Stimulated activated CD8-positive, alpha-beta memory T cell treated with anti-CD3 and anti-CD28 coated beads, Interleukin-12 subunit alpha, Interleukin-12 subunit beta, amount 100 ng/mL, for 24 hours (primary cell): ENCODE results near the gene CALHM5.
A peak's percentile ranks its signal among the peaks of the same experiment; 100 is the strongest.

Source experiments
- DNase-seq: peaks from one replicate; pipeline ENCODE4 v3.0.0-alpha.2; 2020; ENCODE audit errors: extremely low read depth

CALHM5 gene

DNA sequence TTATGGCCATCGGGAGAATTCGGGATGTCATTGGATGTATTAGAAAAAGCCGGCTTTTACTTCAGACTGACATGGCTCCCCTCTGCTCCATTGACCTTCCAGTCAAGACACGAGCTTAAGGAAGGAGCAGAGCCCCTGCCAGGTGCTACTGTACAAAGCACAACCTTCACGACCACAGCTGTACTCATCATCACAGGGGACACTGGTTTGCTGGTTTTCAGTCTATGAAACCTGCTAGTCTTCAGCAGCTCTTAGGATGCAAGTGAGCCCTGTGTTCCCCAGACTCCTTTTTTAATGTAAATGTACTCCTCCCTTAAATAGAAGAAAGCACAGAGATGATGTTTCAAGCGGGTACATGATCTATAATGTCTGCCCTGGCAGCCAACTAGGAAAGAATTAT is 35.9 kb downstream of the CALHM5 start:
- no peak for DNase-seq

DNA sequence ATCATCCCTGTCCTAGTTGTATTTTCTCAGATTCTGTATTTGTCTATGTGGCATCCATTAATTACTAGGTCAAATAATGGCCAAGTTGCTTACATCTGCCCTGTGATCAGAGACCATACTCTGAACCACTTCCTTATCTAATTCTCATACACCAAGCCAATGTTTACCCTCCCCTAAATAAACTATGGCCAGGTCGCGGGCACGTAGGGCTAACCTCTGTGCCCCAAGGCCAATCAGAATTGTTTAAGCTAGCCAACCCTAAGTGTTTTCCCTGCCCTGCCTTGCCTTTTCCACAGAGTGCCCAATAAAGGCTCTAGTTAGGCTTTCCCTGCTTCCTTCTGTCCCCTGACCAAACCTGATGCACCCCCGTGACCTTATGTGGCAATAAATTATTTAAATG is 39.4 kb downstream of the CALHM5 start:
- DNase-seq, result no peak

DNA sequence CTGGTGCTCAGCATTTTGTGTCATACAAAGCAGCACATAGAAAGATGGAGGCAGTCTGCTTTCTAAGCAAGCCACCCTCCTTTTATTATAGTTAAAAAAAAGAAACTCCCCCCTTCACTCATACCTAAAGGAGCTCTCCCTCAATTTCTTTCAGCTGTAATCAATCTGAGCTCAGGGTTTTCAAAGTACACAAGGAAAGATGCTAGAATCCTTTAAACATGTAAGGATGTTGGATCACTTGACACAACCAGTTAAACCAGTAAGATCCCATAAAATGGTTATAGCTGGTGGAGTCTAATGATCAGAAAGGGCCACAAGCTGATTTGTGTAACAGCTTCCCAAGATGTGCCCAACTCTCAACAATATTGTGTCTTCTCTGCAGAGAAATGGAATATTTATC is 42.0 kb downstream of the CALHM5 start, which contains the start of gene CALHM4:
Gene CALHM4, plus strand, starts transcription at position 301 of the 400 bp plus-strand sequence. Its CDS starts 43 bp downstream, at position 344.
- DNase-seq, result no peak

DNA sequence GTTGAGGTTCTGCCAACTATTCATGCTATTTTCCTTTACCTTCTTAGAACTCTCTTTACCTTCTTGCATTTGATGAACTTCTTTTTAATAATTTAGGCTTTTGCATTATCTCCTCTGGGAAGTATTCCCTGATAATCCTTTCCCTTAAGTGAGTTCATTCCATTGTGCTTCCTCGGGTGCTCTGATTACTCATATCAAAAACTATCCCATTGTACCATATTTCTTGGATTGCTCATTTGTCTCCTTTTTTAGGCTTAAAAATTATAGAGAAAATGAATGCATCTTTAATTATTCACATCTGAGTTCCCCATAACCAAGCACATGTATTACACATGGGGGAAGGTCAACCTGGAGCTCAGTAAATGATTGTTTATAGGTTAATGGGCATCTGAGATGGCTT is 44.6 kb downstream of the CALHM5 start:
- no peak for DNase-seq

DNA sequence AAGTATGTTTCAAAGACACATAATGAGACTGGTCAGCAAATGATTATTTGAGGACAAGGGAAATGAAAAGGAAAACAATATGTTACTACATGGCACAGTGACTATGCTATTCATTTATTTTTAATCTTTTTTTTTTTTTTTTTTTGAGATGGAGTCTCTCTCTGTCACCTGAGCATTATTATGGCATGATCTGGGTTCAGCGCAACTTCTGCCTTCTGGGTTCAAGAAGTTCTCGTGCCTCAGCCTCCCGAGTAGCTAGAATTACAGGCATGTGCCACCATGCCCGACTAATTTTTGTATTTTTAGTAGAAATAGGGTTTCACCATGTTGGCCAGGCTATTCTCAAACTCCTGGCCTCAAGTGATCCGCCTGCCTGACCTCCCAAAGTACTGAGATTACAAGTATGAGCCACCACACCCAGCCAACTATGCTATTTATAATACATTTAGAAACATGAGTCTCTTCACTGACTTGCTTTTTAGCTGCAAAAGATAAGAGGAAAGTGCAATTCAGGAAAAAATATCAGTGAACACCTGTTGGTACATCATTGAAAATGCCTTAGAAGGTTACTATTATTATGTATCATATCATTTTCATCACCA is 45.5 kb downstream of the CALHM5 start:
- DNase-seq, result no peak

DNA sequence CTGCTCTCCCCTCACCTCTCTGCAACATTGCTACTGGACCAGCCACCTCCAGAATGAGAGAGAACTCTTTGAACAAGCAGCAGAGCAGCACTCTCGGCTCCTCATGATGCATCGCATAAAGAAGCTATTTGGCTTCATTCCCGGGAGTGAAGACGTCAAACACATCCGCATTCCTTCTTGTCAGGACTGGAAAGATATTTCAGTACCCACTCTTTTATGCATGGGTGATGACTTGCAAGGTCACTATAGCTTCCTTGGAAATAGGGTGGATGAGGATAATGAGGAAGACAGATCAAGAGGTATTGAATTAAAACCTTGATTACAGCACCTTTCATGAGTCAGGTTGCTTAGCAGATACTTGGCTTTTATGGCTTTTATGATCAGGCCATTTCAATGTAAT is 46.5 kb downstream of the CALHM5 start:
- no peak for DNase-seq

DNA sequence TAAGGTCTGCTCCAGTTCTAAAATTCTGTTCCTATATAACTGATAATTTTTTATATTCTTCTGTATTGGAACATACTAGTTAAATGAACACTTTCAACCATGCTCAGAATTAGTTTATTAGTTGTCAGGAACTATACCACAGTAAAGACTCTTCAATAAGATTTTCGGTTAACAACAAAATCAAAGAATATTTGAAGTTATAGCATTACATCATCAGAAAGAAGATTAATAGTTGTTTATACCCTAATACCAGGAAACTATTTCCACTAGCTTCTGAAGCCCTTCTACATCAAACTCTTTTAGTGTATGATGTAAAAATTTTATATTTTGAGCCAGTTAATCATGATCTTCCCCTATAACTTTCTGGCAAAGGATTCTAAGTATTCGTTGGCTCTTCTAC is 48.7 kb downstream of the CALHM5 start:
- no peak for DNase-seq

DNA sequence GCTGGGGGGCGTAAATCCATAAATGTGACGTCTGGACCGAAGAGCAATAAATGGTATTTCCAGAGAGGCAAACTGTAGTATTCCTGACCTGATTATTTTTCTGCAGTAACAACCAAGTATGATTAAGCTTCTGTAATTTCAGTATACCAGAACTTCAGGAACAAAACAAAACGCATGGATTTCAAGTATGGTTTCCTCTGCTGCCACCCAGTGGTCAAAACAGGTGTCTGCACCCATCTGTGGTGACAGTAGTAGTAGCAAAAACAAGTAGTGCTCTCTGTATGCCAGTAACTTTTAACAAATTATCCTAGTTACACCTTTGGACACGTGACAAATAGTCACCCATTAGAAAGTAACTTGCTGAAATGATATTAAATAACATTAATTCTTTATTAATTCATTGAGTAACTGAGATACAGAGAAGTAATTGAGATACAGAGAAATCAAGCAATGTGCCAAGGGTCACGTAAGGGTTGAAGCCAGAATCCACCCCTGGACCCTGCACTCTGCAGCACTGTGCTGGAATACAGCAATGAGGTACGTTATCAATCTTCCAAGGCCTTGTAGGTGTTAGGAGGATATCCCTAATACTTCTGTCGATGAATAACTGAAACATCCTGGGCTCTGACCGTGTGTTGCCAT is 50.1 kb downstream of the CALHM5 start:
- peak; percentile 20 for DNase-seq

DNA sequence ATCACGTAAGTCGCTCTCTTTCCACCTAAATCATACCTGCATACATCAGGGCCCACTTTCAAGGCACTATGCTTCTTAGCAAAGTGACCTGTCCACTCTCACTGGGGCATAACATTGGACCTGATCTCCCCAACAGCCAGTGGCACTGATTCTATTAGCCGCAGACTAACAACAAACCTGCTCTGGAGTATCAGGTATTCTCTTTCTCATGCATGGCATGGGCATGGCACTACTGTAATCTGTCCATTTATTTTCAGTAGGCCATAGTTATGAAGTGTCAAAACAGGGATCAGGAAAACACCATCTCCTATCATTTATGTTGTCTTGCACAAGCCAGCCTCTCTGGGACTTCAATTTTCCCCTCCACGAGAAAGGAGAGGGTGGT is 50.6 kb downstream of the CALHM5 start:
- no peak for DNase-seq

DNA sequence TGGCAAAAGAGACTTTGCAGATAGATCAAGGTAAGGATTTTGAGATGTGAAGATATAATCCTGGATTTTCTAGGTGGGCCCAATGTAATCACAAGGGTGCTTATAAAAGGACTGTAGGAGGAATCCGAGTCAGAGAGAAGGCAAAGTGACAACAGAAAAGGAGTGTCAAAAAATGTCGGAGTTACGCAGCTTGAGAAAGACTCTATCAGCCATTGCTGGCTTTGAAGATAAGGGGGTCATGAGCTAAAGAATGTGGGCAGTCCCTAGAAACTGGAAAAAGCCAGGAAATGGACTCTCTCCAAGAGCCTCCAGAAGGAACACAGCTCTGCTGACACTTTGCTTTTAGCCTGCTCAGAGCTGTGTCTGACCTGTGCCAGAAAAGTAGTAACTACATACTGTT is 51.2 kb downstream of the CALHM5 start:
- DNase-seq, result no peak

DNA sequence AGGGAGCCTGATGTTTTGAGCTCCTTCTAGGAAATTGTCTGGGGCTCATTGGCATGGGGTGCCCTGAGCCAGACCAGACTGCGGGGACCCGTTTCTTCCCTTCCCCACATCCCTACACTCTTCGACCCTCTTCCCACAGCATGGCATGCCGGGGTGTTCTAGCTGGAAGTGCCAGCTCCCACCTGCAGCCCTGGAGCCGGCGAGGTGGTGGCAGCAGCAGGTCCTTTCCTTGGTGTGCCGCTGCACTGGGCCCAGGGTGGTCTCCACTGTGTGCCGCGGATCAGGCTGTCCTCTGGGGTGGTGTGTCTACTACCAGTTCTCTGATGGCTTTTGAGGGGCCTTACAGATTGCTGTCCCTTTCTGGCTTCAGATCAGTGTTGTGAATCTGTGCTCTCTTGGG is 52.4 kb downstream of the CALHM5 start:
- no peak for DNase-seq

DNA sequence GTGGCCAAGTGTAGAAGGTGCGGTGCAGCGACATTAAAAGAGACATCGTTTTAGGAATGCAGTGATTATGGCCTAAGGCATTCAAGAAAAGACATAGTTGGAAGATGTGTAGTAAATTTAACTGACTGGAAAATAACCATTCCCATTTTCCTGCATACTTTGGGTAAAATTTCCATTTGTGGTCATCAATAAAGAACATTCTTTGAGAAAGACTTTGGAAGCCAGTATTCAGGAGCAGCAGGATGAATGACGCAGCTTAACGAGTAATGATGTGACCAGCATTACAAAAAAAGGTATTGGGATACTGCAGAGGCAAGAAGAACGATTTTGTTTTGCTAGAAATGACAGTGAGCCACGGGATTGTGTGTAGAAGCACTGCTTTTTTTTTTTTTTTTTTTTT is 52.9 kb downstream of the CALHM5 start:
- no peak for DNase-seq

DNA sequence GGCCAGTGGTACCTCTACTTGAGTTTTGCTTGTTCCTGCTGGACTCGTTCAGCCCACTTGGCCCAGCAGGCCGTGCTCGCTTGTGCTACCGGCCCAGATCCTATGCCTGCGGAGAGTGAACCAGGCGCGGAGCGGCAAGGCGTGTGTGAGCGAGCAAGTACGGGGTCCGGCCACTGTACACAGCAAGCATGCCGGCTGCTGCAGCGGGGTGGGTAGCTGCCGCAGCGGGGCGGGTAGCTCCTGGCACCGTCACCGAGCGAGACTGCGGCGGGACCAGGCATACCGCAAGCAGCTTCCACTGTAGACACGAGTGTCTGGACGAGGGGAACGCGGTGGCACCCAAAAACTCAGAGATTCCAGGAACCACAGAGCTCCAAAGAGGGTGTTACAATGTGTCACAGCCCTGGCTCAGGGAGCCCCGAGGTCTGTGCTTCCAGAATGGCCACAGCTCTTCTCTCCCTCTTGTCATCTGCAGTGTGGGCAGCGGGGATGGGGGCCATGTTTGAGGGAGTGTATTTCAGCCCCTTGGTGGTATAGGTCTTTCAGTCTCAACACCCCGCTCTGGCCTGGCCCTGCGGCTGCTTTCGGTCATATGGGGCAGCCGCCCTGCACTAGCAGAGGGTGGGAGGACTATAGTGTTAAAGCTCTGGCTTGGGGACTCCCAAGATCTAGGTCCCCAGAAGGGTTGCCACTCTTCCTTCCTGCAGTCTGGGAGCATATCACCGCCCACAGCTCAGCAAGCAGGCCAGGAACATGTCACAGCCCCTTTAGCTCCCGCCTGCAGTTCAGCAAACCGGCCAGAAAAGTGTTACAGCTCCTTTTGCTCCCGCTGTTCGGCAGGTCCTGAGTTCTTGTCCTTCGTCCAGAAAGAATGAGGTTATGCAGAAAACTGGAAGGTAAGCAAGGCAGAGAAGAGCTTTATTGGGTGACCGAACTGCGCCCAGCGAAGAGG is 53.8 kb downstream of the CALHM5 start:
- no peak for DNase-seq

DNA sequence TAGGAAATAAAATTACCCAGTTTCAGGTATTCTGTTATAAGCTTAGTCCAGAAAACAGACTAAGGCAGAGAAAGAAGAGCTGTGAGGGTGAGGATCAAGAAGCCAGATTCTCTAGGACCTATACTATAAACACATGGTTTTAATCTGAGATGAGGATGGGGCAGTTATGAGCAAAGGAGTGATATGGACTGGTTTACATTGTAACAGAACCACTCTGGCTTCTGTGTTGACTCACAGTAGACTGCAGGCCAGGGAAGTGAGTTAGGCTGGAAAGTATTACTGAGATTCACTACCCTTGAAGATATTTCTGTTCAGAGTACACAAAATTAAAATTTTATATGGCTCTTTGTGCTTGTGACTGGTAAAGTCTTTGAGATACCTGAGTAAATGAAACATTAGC is 56.7 kb downstream of the CALHM5 start:
- DNase-seq, result no peak

DNA sequence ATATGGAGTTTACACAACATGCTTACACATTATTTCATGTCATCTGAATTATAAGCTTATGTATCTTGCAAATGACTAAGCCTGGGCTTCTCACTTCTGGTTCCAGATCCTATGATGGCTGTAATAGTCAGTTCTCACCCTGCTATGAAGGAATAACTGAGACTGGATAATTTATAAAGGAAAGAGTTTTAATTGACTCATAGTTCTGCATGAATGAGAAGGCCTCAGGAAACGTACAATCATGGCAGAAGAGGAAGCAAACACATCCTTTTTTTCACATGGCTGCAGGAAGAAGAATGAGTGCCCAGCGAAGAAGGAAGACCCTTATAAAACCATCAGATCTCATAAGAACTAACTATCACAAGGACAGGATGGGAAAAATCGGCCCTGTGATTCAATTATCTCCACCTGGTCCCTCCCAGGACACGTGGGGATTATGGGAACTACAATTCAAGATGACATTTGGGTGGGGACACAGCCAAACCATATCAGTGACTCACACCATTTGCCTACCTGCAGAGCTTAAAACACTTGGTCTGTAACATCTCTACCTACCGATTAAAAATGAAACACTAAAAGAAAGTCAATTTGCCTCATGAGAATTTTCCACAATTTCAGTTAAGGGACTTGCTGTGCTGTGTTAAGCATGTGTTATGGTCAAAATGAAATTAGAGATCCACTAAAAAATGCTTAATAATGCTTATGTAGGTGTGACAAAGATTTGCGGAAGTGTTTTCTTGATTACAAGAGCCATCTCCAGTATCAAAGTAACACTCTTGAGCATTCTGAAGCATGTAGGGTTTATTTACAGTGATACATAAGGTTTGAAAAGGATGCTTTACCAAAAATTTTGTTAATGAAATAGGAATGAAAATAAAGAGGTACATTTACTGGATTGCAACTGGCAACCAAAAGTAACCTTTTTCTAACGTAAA is 57.6 kb downstream of the CALHM5 start:
- DNase-seq, result no peak

DNA sequence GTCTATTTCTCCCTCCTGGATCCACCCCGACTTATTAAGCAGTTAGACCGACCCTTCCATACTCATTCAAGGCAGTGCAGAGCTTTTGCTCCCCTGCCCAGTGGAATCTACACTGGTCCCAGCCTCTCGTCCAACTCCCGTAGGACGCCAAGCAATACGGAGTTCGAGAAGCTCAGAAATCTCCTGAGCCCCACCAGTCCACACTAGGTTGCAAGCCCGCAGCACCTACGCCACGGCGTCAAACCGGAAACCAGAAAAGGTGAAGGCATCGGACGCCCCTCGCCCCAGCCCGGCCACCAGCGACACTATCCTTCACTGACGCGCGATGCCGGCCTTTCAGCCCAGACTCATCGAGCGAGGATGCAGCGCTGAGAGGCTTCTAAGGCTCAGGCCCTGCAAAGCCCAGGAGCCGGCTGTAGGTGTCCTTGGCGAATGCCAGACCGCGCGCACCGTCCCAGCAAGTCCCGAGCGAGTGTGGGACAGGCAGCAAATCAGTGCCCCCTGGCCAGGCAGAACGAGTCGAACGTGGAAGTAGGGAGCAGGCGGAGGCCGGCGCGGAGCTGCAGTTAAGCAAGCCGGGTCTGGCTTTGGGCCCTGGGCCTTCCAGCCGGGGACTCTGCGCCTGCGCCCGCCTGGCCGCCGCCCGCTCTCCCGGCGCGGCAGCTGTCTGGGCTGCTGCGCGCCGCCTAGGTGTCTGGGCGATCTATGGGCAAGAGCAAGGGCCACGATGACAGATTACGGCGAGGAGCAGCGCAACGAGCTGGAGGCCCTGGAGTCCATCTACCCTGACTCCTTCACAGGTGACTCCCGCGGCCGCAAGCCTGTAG is 59.6 kb downstream of the CALHM5 start, which contains the start of gene RWDD1:
Gene RWDD1, plus strand, starts transcription at position 649 of the 827 bp plus-strand sequence. Its CDS starts 79 bp downstream, at position 728.
- DNase-seq, result peak; percentile 92

DNA sequence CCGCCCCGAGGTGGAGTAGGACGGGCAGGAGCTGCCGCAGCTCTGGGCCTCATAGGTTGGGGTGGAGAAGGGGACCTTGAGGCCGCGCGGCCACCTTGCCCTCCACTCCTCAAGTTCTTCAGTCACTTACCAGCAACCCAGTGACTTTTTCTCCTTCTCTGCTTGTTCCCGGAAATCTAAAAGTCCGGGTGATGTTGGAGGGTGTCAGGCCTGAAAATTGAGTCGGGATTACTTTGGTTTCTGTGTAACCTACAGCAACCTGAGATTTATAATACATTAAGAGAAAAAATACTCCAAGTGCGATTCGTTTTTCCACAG is 60.2 kb downstream of the CALHM5 start:
- no peak for DNase-seq

DNA sequence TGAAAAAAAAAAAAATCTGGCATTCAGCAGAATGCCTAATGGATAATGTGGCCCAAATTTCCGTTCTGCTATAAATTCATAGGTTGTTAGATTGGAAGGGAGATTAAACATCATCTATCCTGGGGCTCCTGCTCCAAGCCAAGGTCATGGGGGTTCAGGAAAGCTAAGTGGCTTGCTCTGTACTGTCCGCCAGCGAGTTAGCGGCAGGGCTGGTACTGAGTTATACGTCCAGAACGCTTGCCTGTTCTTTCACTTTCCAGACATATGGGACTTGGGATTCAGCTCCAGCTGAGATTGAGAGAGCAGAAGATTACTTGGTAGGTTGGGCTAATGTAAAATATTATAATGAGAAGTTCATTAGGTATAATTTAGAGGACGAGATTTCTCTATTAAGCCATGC is 60.7 kb downstream of the CALHM5 start:
- no peak for DNase-seq
